PC-3 (cell line): ENCODE results near the gene LCNL1. TPM values are rescaled to one million over a fixed set of nuclear protein-coding genes. Genes with fewer than 3 reads are reported as not detected.

Experiments used
- ATAC-seq: fragments of 200-7000 bp; cut with Tn5 transposase; 2 replicates; pipeline ENCODE4 v1.9.1; 2020; ENCODE audit warnings: mild to moderate bottlenecking, moderate library complexity
- BruUV-seq: library from RNA; stranded (reverse); fragments of 400-500 nt; replicated peaks from 2 replicates; lab custom pipeline; 2021; lab: Mats Ljungman, UMichigan
- CTCF ChIA-PET: fragments of 300-600 bp; sonication (Branson Sonifier 250); formaldehyde crosslinking; loops from one replicate; lab custom pipeline; 2022; ENCODE audit warnings: antibody characterized with exemption; lab: Charles Lee
- POLR2A ChIA-PET: fragments of 300-600 bp; sonication (Branson Sonifier 250); formaldehyde crosslinking; loops from one replicate; lab custom pipeline; 2022; ENCODE audit warnings: antibody characterized with exemption; ENCODE audit not compliant: unreplicated experiment; lab: Charles Lee
- DNase-seq: peaks from one replicate; pipeline ENCODE4 v3.0.0-alpha.2; 2015
- H2AFZ ChIP-seq: fragments of 300-600 bp; sonication (generic); 2 replicates; pipeline ENCODE4 v1.6.0; 2016; ENCODE audit warnings: antibody characterized with exemption, low read length
- H3F3A ChIP-seq: fragments of 300-600 bp; sonication (generic); one replicate; pipeline ENCODE4 v1.6.0; 2017; ENCODE audit warnings: antibody characterized with exemption, low read length, control low read depth, mild to moderate bottlenecking; ENCODE audit not compliant: unreplicated experiment
- H3K27ac ChIP-seq: fragments of 300-600 bp; sonication (generic); 2 replicates; pipeline ENCODE4 v1.5.1; 2016; ENCODE audit warnings: mild to moderate bottlenecking, low read length
- H3K27me3 ChIP-seq: fragments of 300-600 bp; sonication (generic); 2 replicates; pipeline ENCODE4 v1.6.1; 2016; ENCODE audit warnings: low read length, mixed read lengths
- H3K36me3 ChIP-seq: fragments of 300-600 bp; sonication (generic); 2 replicates; pipeline ENCODE4 v1.6.1; 2016; ENCODE audit warnings: low read depth, mixed run types, low read length, mixed read lengths
- H3K4me1 ChIP-seq: fragments of 300-600 bp; sonication (generic); 2 replicates; pipeline ENCODE4 v1.5.1; 2016; ENCODE audit warnings: low read length; ENCODE audit not compliant: insufficient read depth
- H3K4me2 ChIP-seq: fragments of 300-600 bp; sonication (generic); 2 replicates; pipeline ENCODE4 v1.6.0; 2016; ENCODE audit warnings: low read length
- H3K4me3 ChIP-seq: fragments of 300-600 bp; sonication (generic); 2 replicates; pipeline ENCODE4 v1.5.1; 2016; ENCODE audit warnings: mild to moderate bottlenecking, low read length, mixed read lengths
- H3K79me2 ChIP-seq: fragments of 300-600 bp; sonication (generic); 2 replicates; pipeline ENCODE4 v1.6.1; 2017; ENCODE audit warnings: low read length, mixed read lengths
- H3K9ac ChIP-seq: fragments of 300-600 bp; sonication (generic); 2 replicates; pipeline ENCODE4 v1.6.0; 2016; ENCODE audit warnings: mild to moderate bottlenecking, low read length
- H3K9me2 ChIP-seq: fragments of 300-600 bp; sonication (generic); replicated peaks from 2 replicates; pipeline ENCODE4 v1.6.1; 2016; ENCODE audit warnings: mixed run types, low read length, mixed read lengths
- H3K9me3 ChIP-seq: fragments of 300-600 bp; sonication (generic); 2 replicates; pipeline ENCODE4 v1.6.1; 2016; ENCODE audit warnings: low read length, mixed read lengths
- H4K20me1 ChIP-seq: fragments of 300-600 bp; sonication (generic); 2 replicates; pipeline ENCODE4 v1.6.1; 2016; ENCODE audit warnings: low read length, mixed read lengths
- CTCF ChIP-seq: fragments of 300-600 bp; sonication (generic); conservative IDR thresholded peaks from 2 replicates; pipeline ENCODE4 v1.5.1; 2017; ENCODE audit warnings: antibody characterized with exemption, low read depth, mild to moderate bottlenecking, low read length
- EZH2 ChIP-seq: fragments of 300-600 bp; sonication (generic); IDR thresholded peaks from one replicate; pipeline ENCODE4 v1.6.1; 2017; ENCODE audit warnings: antibody characterized with exemption, mild to moderate bottlenecking, low read length; ENCODE audit not compliant: unreplicated experiment
- EZH2phosphoT487 ChIP-seq: fragments of 300-600 bp; sonication (generic); IDR thresholded peaks from 2 replicates; pipeline ENCODE4 v1.6.1; 2018; ENCODE audit warnings: mild to moderate bottlenecking, antibody characterized with exemption, low read length, borderline replicate concordance
- intact Hi-C: fragments of 100-400 bp; cut with micrococcal nuclease; formaldehyde crosslinking; loops from 2 replicates; pipeline ENCODE4 v1.9.0; 2023
- total RNA-seq: library from RNA; depleted of rRNA; stranded (reverse); fragments of >200 nt; gene quantifications from 2 replicates; pipeline ENCODE4 v1.2.3, GENCODE V29; 2014

The LCNL1 gene
- total RNA-seq, 1 experiment from 2014 or later = not detected

GRCh38 chr9:136983656-136984314 is 992 bp downstream of the LCNL1 start:
- Histone ChIP-seq H3K9me2 (no peaks in the 10 kb centered on the region), H3F3A (no peaks in the 10 kb centered on the region), H3K79me2 (no peaks in the 10 kb centered on the region), H3K4me2 (no peak overlapping the region), H3K4me1 (no peaks in the 10 kb centered on the region), H3K27me3 (no peaks in the 10 kb centered on the region), H3K9ac (no peak overlapping the region), H4K20me1 (no peaks in the 10 kb centered on the region), H3K9me3 (no peaks in the 10 kb centered on the region), H2AFZ (no peak overlapping the region), H3K4me3 (no peak overlapping the region), H3K36me3 (no peaks in the 10 kb centered on the region), H3K27ac (no peak overlapping the region)
- POLR2A ChIA-PET = no interaction called here
- ATAC-seq (no peak), DNase-seq (no peak)
- CTCF ChIA-PET = no interaction called here
- TF ChIP-seq EZH2 (no peak), EZH2phosphoT487 (no peak), CTCF (no peak)
- no TSS peak for BruUV-seq
- intact Hi-C loops = no loop called here

GRCh38 chr9:136984464-136985026 is 1.8 kb downstream of the LCNL1 start:
- no peak overlapping the region for H3K4me3 ChIP-seq
- H3K4me1 ChIP-seq = no peaks in the 10 kb centered on the region
- H3K9me3 ChIP-seq = no peaks in the 10 kb centered on the region
- no peak overlapping the region for H3K4me2 ChIP-seq
- no peak overlapping the region for H3K9ac ChIP-seq
- H3K27ac ChIP-seq = no peak overlapping the region
- no peaks in the 10 kb centered on the region for H4K20me1 ChIP-seq
- H3K27me3 ChIP-seq = no peaks in the 10 kb centered on the region
- no peaks in the 10 kb centered on the region for H3K9me2 ChIP-seq
- DNase-seq (no peak), ATAC-seq (no peak)
- no peaks in the 10 kb centered on the region for H3K79me2 ChIP-seq
- ChIA-PET POLR2A (no interaction called here), CTCF (no interaction called here)
- BruUV-seq = no TSS peak
- no peak for TF ChIP-seq EZH2
- no peak for TF ChIP-seq CTCF
- TF ChIP-seq EZH2phosphoT487 = no peak
- H3K36me3 ChIP-seq = no peaks in the 10 kb centered on the region
- H3F3A ChIP-seq = no peaks in the 10 kb centered on the region
- H2AFZ ChIP-seq = no peak overlapping the region
- intact Hi-C loops = no loop called here

GRCh38 chr9:136985027-136985602 is 2.3 kb downstream of the LCNL1 start:
- Histone ChIP-seq H3K9me3 (no peaks in the 10 kb centered on the region), H3K79me2 (no peaks in the 10 kb centered on the region), H2AFZ (no peak overlapping the region), H3K27me3 (no peaks in the 10 kb centered on the region), H3K27ac (no peak overlapping the region), H4K20me1 (no peaks in the 10 kb centered on the region), H3K4me2 (no peak overlapping the region), H3K4me1 (no peaks in the 10 kb centered on the region), H3K36me3 (no peaks in the 10 kb centered on the region), H3K9me2 (no peaks in the 10 kb centered on the region), H3F3A (no peaks in the 10 kb centered on the region), H3K4me3 (no peak overlapping the region), H3K9ac (no peak overlapping the region)
- DNase-seq (no peak), ATAC-seq (no peak)
- TF ChIP-seq CTCF = no peak
- no peak for TF ChIP-seq EZH2
- no TSS peak for BruUV-seq
- ChIA-PET POLR2A (no interaction called here), CTCF (no interaction called here)
- intact Hi-C loops = no loop called here
